PC-9 (cell line): ENCODE results near the gene RALGPS2. TPM values are rescaled to one million over a fixed set of nuclear protein-coding genes. Genes with fewer than 3 reads are reported as not detected.

ENCODE experiments used
- BruUV-seq: library from RNA; stranded (reverse); fragments of 400-500 nt; replicated peaks from 2 replicates; lab custom pipeline; 2021; lab: Mats Ljungman, UMichigan
- CTCF ChIA-PET: fragments of 300-600 bp; sonication (Branson Sonifier 250); formaldehyde crosslinking; loops from one replicate; lab custom pipeline; 2022; ENCODE audit warnings: antibody characterized with exemption; lab: Charles Lee
- POLR2A ChIA-PET: fragments of 300-600 bp; sonication (Branson Sonifier 250); formaldehyde crosslinking; loops from one replicate; lab custom pipeline; 2022; ENCODE audit warnings: antibody characterized with exemption; ENCODE audit not compliant: unreplicated experiment; lab: Charles Lee
- DNase-seq, 2 experiments: peaks; one replicate each; pipeline versions ENCODE4 v3.0.0 to v3.0.0-alpha.2; 2015 to 2022; ENCODE audit warnings: mixed read lengths in 1 of 2
- H2AFZ ChIP-seq: fragments of 200-600 bp; sonication (generic); 2 replicates; pipeline ENCODE4 v1.8.1; 2017; ENCODE audit warnings: antibody characterized with exemption
- H3F3A ChIP-seq: fragments of 200-600 bp; sonication (generic); 2 replicates; pipeline ENCODE4 v1.8.1; 2017; ENCODE audit warnings: antibody characterized with exemption, mild to moderate bottlenecking, low read depth; ENCODE audit not compliant: insufficient read depth
- H3K27ac ChIP-seq: fragments of 200-600 bp; sonication (generic); 2 replicates; pipeline ENCODE4 v1.6.1; 2016; ENCODE audit warnings: mixed run types
- H3K27me3 ChIP-seq: fragments of 200-600 bp; sonication (generic); 2 replicates; pipeline ENCODE4 v1.6.1; 2016; ENCODE audit warnings: low read depth, mixed run types; ENCODE audit not compliant: insufficient read depth
- H3K36me3 ChIP-seq: fragments of 200-600 bp; sonication (generic); 2 replicates; pipeline ENCODE4 v1.6.1; 2016; ENCODE audit warnings: low read depth, mixed run types
- H3K4me1 ChIP-seq: fragments of 200-600 bp; sonication (generic); replicated peaks from 2 replicates; pipeline ENCODE4 v1.6.1; 2016; ENCODE audit warnings: mixed run types; ENCODE audit not compliant: insufficient read depth
- H3K4me2 ChIP-seq: fragments of 200-600 bp; sonication (generic); 2 replicates; pipeline ENCODE4 v1.6.1; 2017; ENCODE audit warnings: mixed run types
- H3K4me3 ChIP-seq: fragments of 200-600 bp; sonication (generic); 2 replicates; pipeline ENCODE4 v1.6.1; 2016; ENCODE audit warnings: mixed run types
- H3K79me2 ChIP-seq: fragments of 200-600 bp; sonication (generic); 2 replicates; pipeline ENCODE4 v1.6.1; 2017; ENCODE audit warnings: low read depth, mixed run types
- H3K9me2 ChIP-seq: fragments of 200-600 bp; sonication (generic); 2 replicates; pipeline ENCODE4 v1.8.1; 2017; ENCODE audit warnings: mild to moderate bottlenecking; ENCODE audit not compliant: insufficient read depth
- H3K9me3 ChIP-seq: fragments of 200-600 bp; sonication (generic); 2 replicates; pipeline ENCODE4 v1.8.1; 2016; ENCODE audit warnings: low read depth; ENCODE audit not compliant: insufficient read depth
- H4K20me1 ChIP-seq: fragments of 200-600 bp; sonication (generic); 2 replicates; pipeline ENCODE4 v1.8.1; 2017; ENCODE audit not compliant: insufficient read depth
- EZH2 ChIP-seq: fragments of 200-600 bp; sonication (generic); IDR thresholded peaks from 2 replicates; pipeline ENCODE4 v1.8.0; 2017; ENCODE audit warnings: antibody characterized with exemption, low read depth
- intact Hi-C: fragments of 100-400 bp; cut with micrococcal nuclease; formaldehyde crosslinking; loops from one replicate; pipeline ENCODE4 v1.10.0; 2022; ENCODE audit not compliant: unreplicated experiment
- total RNA-seq: library from RNA; stranded (reverse); gene quantifications from 2 replicates; pipeline ENCODE4 v1.2.3, GENCODE V29; 2021
- TF ChIP-seq, protein P1 (sequence below): fragments of 200-600 bp; sonication (generic); conservative IDR thresholded peaks from 2 replicates; pipeline ENCODE4 v1.6.1; 2017; ENCODE audit warnings: mixed run types, antibody characterized with exemption, mild to moderate bottlenecking, moderate library complexity

The RALGPS2 gene
- total RNA-seq, 1 experiment from 2014 or later = 62.4 TPM

DNA sequence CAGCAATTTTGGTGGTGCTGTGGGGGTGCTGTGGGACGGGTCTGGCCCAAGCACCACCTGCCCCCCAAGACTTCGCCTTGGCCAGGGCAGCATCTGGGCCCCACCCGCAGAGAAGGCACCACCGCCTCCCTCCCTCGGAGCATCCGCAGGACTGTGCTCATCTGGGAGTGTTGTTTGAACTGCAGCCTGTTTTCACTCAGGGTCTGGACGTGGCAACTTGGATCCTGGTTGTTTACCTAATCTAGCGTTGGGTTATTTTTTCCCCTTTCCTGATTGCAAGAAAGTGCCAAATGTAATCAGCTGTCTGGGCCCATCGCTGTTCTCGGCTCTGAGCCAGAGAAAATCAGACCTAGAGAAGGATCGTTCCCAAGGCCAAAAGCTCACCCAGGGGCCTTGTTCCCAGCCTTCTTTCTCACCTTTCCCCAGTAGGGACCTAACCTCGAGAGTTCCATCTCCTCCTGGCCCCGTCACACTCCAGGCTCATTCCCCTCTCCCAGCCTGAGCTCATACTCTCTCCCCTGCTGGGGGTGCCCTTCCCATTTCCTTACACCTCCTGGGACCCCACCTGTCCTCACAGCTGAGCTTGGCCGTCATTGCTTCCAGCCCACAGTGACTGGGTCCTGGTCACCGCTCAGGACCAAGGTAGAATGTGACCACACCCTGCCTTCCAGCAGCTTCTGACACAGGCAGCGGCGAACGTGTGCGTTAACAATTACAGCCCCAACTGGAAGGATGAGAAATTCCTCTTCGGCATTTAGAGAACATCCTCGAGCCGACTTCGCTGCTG is 228.7 kb downstream of the RALGPS2 start:
- no peaks in the 10 kb centered on the region for H3K79me2 ChIP-seq

DNA sequence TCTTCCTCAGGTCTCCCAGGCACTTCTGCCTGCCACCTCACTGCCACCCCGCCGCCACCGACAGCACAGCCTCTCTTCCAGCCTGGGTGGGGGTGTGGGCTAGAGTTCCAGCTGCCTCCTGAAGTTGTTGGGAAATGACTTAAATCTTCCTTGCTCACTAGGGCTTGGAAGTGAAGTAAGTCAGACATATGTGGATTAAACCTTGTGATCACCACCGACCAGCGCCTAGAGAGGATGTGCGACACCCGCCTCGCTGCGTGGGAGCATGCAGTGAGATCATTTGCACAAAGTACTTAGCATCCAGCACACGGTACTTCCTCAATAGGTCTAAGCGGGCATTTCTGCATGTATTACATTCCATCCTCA is 229.3 kb downstream of the RALGPS2 start:
- Histone ChIP-seq H3K9me2 (no peaks in the 10 kb centered on the region), H3K27ac (no peak overlapping the region), H3F3A (no peaks in the 10 kb centered on the region), H2AFZ (no peak overlapping the region), H3K79me2 (no peaks in the 10 kb centered on the region), H3K4me1 (no peaks in the 10 kb centered on the region), H3K27me3 (no peaks in the 10 kb centered on the region), H3K4me3 (no peak overlapping the region), H4K20me1 (no peaks in the 10 kb centered on the region), H3K36me3 (no peaks in the 10 kb centered on the region), H3K9me3 (no peaks in the 10 kb centered on the region), H3K4me2 (no peak overlapping the region)
- TF ChIP-seq EZH2 = no peak
- TF ChIP-seq, protein P1, sequence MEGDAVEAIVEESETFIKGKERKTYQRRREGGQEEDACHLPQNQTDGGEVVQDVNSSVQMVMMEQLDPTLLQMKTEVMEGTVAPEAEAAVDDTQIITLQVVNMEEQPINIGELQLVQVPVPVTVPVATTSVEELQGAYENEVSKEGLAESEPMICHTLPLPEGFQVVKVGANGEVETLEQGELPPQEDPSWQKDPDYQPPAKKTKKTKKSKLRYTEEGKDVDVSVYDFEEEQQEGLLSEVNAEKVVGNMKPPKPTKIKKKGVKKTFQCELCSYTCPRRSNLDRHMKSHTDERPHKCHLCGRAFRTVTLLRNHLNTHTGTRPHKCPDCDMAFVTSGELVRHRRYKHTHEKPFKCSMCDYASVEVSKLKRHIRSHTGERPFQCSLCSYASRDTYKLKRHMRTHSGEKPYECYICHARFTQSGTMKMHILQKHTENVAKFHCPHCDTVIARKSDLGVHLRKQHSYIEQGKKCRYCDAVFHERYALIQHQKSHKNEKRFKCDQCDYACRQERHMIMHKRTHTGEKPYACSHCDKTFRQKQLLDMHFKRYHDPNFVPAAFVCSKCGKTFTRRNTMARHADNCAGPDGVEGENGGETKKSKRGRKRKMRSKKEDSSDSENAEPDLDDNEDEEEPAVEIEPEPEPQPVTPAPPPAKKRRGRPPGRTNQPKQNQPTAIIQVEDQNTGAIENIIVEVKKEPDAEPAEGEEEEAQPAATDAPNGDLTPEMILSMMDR = no peak
- ChIA-PET CTCF (no interaction called here), POLR2A (no interaction called here)
- BruUV-seq = no TSS peak
- no peak for DNase-seq
- intact Hi-C loops = no loop called here

More for the DNA sequence above, 228.7 kb downstream of the RALGPS2 start:
- no peaks in the 10 kb centered on the region for H3K36me3 ChIP-seq
- H3K4me3 ChIP-seq = no peak overlapping the region
- POLR2A ChIA-PET = no interaction called here
- H3K4me1 ChIP-seq = no peaks in the 10 kb centered on the region
- intact Hi-C loops = no loop called here
- DNase-seq = no peak
- H3K27ac ChIP-seq = no peak overlapping the region
- H3K27me3 ChIP-seq = no peaks in the 10 kb centered on the region
- no peak for TF ChIP-seq EZH2
- TF ChIP-seq, protein P1 = no peak
- no peaks in the 10 kb centered on the region for H3K9me2 ChIP-seq
- H3K4me2 ChIP-seq = no peak overlapping the region
- H3K9me3 ChIP-seq = no peaks in the 10 kb centered on the region
- no peak overlapping the region for H2AFZ ChIP-seq
- BruUV-seq = no TSS peak
- CTCF ChIA-PET = no interaction called here
- H3F3A ChIP-seq = no peaks in the 10 kb centered on the region
- no peaks in the 10 kb centered on the region for H4K20me1 ChIP-seq

DNA sequence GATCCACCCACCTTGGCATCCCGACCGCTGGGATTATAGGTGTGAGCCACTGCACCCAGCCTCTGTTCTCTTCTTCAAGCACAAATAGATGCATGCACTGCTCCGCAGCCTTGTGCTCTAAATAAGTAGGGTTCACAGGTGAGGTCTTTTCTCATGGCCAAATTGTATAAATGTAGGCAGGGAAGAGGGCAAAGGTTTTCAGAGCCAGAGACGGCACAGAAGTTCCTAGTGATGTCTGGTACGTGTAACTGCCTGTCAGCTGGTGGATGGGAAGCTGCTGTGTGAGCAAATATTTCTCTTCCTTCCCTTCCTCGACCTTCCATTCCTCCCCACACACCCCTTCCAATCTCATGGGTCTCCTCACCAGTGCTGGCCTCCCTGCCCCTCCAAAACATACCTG is 229.9 kb downstream of the RALGPS2 start:
- Histone ChIP-seq H4K20me1 (no peaks in the 10 kb centered on the region), H3K9me3 (no peaks in the 10 kb centered on the region), H3K4me3 (no peak overlapping the region), H3K4me1 (no peaks in the 10 kb centered on the region), H3K9me2 (no peaks in the 10 kb centered on the region), H3K4me2 (no peak overlapping the region), H2AFZ (no peak overlapping the region), H3K36me3 (no peaks in the 10 kb centered on the region), H3F3A (no peaks in the 10 kb centered on the region), H3K27ac (no peak overlapping the region), H3K79me2 (no peaks in the 10 kb centered on the region), H3K27me3 (no peaks in the 10 kb centered on the region)
- BruUV-seq = no TSS peak
- TF ChIP-seq, protein P1 = no peak
- TF ChIP-seq EZH2 = no peak
- no peak for DNase-seq
- CTCF ChIA-PET = no interaction called here
- intact Hi-C loops = no loop called here
- POLR2A ChIA-PET = no interaction called here
